Stomach (tissue), 4 donors: ENCODE measurements around the gene OLA1.

ENCODE experiments used
- CTCF ChIP-seq, 7 experiments: fragments of 450-650 bp in 4 of 7; fragments of 200-600 bp in 3 of 7; sonication (generic) in 3 of 7; IDR thresholded peaks; one replicate each; pipeline ENCODE4 v1.5.1; 2016 to 2019; ENCODE audit warnings: antibody characterized with exemption in 7 of 7, control low read depth in 2 of 7, mild to moderate bottlenecking in 1 of 7
- EP300 ChIP-seq: sonication (generic); formaldehyde crosslinking; IDR thresholded peaks from one replicate; pipeline ENCODE4 v1.6.1; 2017; ENCODE audit warnings: antibody characterized with exemption
- POLR2A ChIP-seq, 4 donors: fragments of 450-650 bp; IDR thresholded peaks; one replicate each; pipeline ENCODE4 v1.6.1; 2016; ENCODE audit warnings: antibody characterized with exemption in 4 of 4, control low read depth in 2 of 4, mild to moderate bottlenecking in 1 of 4, moderate library complexity in 1 of 4
- POLR2AphosphoS5 ChIP-seq, 3 donors: sonication (generic); formaldehyde crosslinking; IDR thresholded peaks; one replicate each; pipeline ENCODE4 v1.6.1; 2016; ENCODE audit warnings: antibody characterized with exemption in 3 of 3

GRCh38 chr2:174193737-174194136 is 54.6 kb downstream of the OLA1 start:
- no peak for TF ChIP-seq POLR2A (IDR thresholded peaks at IDR 0.05)
- no peak for TF ChIP-seq CTCF (IDR thresholded peaks at IDR 0.05)
- TF ChIP-seq POLR2AphosphoS5 (IDR thresholded peaks at IDR 0.05): no peak
- no peak for TF ChIP-seq EP300
